ENCODE data around the gene MRNIP. TPM values are rescaled to one million over a fixed set of nuclear protein-coding genes. Genes with fewer than 3 reads are reported as not detected.
A peak's percentile ranks its signal among the peaks of the same experiment; 100 is the strongest.

The MRNIP gene
- total and polyA plus RNA-seq, 2 of the 4 experiments (the other 2 are of a cell fraction), result 6.6 to 24.7 TPM

GRCh38 chr5:179886190-179886911, 27.7 kb upstream of the MRNIP start:
- no peak overlapping the region for H3K9ac ChIP-seq (ENCODE audit: low read depth, low read length)
- no peak overlapping the region for H2AFZ ChIP-seq (replicated peaks; ENCODE audit: low read length, poor library complexity)
- H3K4ac ChIP-seq (ENCODE audit: low read depth, low read length), result no peak overlapping the region
- no peak overlapping the region for H3K18ac ChIP-seq (ENCODE audit: low read depth, low read length)
- no peak overlapping the region for H3K14ac ChIP-seq (replicated peaks; ENCODE audit: low read depth, low read length)
- H2BK5ac ChIP-seq (ENCODE audit: low read depth, low read length, poor library complexity, severe bottlenecking), result no peak overlapping the region
- ATAC-seq (ENCODE audit: low read depth), result 0 out of 2 replicates have a peak, but pooled peaks have one; percentile 14
- dilution Hi-C loops (cut with HindIII; ENCODE audit: low sequenced_read_pairs, unreplicated experiment), result no loop called here
- no TSS peak for BruUV-seq (replicated peaks)
- H2BK15ac ChIP-seq (ENCODE audit: low read depth, low read length), result no peak overlapping the region
- no peak overlapping the region for H3K56ac ChIP-seq (ENCODE audit: extremely low read depth, insufficient read depth, low read length)
- no peak overlapping the region for H2BK20ac ChIP-seq (ENCODE audit: low read depth, low read length)
- H3K4me1 ChIP-seq (ENCODE audit: control insufficient read depth, insufficient read depth, low read length), result no peaks in the 10 kb centered on the region
- no peaks in the 10 kb centered on the region for H3K27me3 ChIP-seq (ENCODE audit: control insufficient read depth, insufficient read depth, low read length)
- 0 out of 2 replicates have a peak, but pooled peaks cover 2% of the 10 kb centered on the region for H3K9me1 ChIP-seq (ENCODE audit: insufficient read depth, low read length)
- no peak for TF ChIP-seq MXI1 (IDR thresholded peaks at IDR 0.05; ENCODE audit: borderline replicate concordance, low read depth, low read length)
- no peak for TF ChIP-seq ELK1 (IDR thresholded peaks at IDR 0.05; ENCODE audit: borderline replicate concordance, low read depth, low read length)
- TF ChIP-seq USF2 (IDR thresholded peaks at IDR 0.05; ENCODE audit: low read depth, low read length), result no peak
- no peak for TF ChIP-seq MAZ (IDR thresholded peaks at IDR 0.05; ENCODE audit: borderline replicate concordance, low read depth, low read length)
- no peak for TF ChIP-seq RFX5 (IDR thresholded peaks at IDR 0.05; ENCODE audit: low read depth, low read length)
- TF ChIP-seq BHLHE40 (IDR thresholded peaks at IDR 0.05; ENCODE audit: low read depth, low read length), result no peak
- TF ChIP-seq RAD21 (IDR thresholded peaks at IDR 0.05; ENCODE audit: low read length), result no peak
- no peak for TF ChIP-seq FOS (IDR thresholded peaks at IDR 0.05; ENCODE audit: low read depth, low read length)
- TF ChIP-seq MAFK (IDR thresholded peaks at IDR 0.05; ENCODE audit: low read depth, low read length), result no peak
- TF ChIP-seq NFE2L2 (IDR thresholded peaks at IDR 0.05; ENCODE audit: low read depth, low read length), result no peak
- TF ChIP-seq SMC3 (IDR thresholded peaks at IDR 0.05; ENCODE audit: low read depth, low read length), result no peak
- no peak for TF ChIP-seq CTCF (conservative IDR thresholded peaks at IDR 0.05; ENCODE audit: low read depth, low read length)
- no peak for TF ChIP-seq CEBPB (IDR thresholded peaks at IDR 0.05; ENCODE audit: low read depth, low read length)
- H3K36me3 ChIP-seq (ENCODE audit: control insufficient read depth, insufficient read depth, low read length), result peaks cover 75% of the 10 kb centered on the region
- no peaks in the 10 kb centered on the region for H4K20me1 ChIP-seq (ENCODE audit: insufficient read depth, low read length)
- peaks cover 13 to 17% of the 10 kb centered on the region in 2 experiments for H3K79me1 ChIP-seq (ENCODE audit: low read depth in 1 of 2, low read length in 2 of 2)
- H3K23ac ChIP-seq (ENCODE audit: low read depth, low read length), result no peak overlapping the region
- H3K27ac ChIP-seq (ENCODE audit: insufficient read depth, low read length), result no peak overlapping the region
- in situ Hi-C loops (cut with MboI; ENCODE audit: low sequenced_read_pairs), result no loop called here
- no peak overlapping the region for H3K4me3 ChIP-seq (ENCODE audit: insufficient read depth, low read depth, low read length)
- H3K4me2 ChIP-seq (ENCODE audit: low read depth, low read length), result no peak overlapping the region
- POLR2A ChIA-PET (ENCODE audit: unreplicated experiment), result no interaction called here
- H2AK9ac ChIP-seq (replicated peaks; ENCODE audit: low read depth, low read length, poor library complexity), result no peak overlapping the region
- 93% methylated on average over 5 of the region's 14 CpGs; no CpG with 5 or more reads in 1 of the 2 experiments for WGBS, 2 experiments (ENCODE audit: extremely low coverage in 2 of 2, insufficient read length in 1 of 2)
- intact Hi-C loops (cut with micrococcal nuclease), result no loop called here
- CTCF ChIA-PET, result no interaction called here
- peaks cover 11% of the 10 kb centered on the region for H3K9me3 ChIP-seq (ENCODE audit: control insufficient read depth, insufficient read depth, low read length)
- no peak overlapping the region for H4K5ac ChIP-seq (ENCODE audit: low read depth, low read length)
- no peak overlapping the region for H2BK120ac ChIP-seq (ENCODE audit: low read depth, low read length)
- H4K91ac ChIP-seq (ENCODE audit: insufficient read depth, low read depth, low read length), result no peak overlapping the region
- no peak for DNase-seq
- H2AK5ac ChIP-seq (ENCODE audit: low read depth, low read length), result no peak overlapping the region
- no peak overlapping the region for H4K8ac ChIP-seq (ENCODE audit: low read depth in 2 of 2, low read length in 2 of 2)

Data from IMR-90 (cell line).